Astrocyte (in vitro differentiated cells and primary cell): ENCODE data around the gene ATXN1.

Experiments used
- EZH2 ChIP-seq: IDR thresholded peaks from 2 replicates; pipeline ENCODE4 v1.6.1; 2012; ENCODE audit warnings: mild to moderate bottlenecking, low read length, inconsistent platforms; ENCODE audit not compliant: insufficient read depth
- TF ChIP-seq, protein P1 (sequence below): IDR thresholded peaks from 2 replicates; pipeline ENCODE4 v1.5.1; 2011; ENCODE audit warnings: low read depth, mild to moderate bottlenecking, inconsistent platforms, low read length, moderate library complexity; ENCODE audit not compliant: insufficient read depth

GRCh38 chr6:16804546-16805242 lies 43.4 kb upstream of the ATXN1 start:
- TF ChIP-seq, protein P1, sequence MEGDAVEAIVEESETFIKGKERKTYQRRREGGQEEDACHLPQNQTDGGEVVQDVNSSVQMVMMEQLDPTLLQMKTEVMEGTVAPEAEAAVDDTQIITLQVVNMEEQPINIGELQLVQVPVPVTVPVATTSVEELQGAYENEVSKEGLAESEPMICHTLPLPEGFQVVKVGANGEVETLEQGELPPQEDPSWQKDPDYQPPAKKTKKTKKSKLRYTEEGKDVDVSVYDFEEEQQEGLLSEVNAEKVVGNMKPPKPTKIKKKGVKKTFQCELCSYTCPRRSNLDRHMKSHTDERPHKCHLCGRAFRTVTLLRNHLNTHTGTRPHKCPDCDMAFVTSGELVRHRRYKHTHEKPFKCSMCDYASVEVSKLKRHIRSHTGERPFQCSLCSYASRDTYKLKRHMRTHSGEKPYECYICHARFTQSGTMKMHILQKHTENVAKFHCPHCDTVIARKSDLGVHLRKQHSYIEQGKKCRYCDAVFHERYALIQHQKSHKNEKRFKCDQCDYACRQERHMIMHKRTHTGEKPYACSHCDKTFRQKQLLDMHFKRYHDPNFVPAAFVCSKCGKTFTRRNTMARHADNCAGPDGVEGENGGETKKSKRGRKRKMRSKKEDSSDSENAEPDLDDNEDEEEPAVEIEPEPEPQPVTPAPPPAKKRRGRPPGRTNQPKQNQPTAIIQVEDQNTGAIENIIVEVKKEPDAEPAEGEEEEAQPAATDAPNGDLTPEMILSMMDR = no peak
- no peak for TF ChIP-seq EZH2
